ENCODE measurements around the gene CPNE5.
A peak's percentile ranks its signal among the peaks of the same experiment; 100 is the strongest.

Gene CPNE5

GRCh38 chr6:36776167-36776566, 63.1 kb downstream of the CPNE5 start:
- TF ChIP-seq ZFX (IDR thresholded peaks at IDR 0.05) = no peak
- TF ChIP-seq CTCF (conservative IDR thresholded peaks at IDR 0.05) = no peak

GRCh38 chr6:36774331-36774730, 64.9 kb downstream of the CPNE5 start:
- TF ChIP-seq CTCF (conservative IDR thresholded peaks at IDR 0.05) = no peak
- no peak for TF ChIP-seq ZFX (IDR thresholded peaks at IDR 0.05)
- H3K27ac ChIP-seq = no peak overlapping the region

More at GRCh38 chr6:36776167-36776566, 63.1 kb downstream of the CPNE5 start:
- H3K27ac ChIP-seq = no peak overlapping the region

GRCh38 chr6:36772397-36772796, 66.8 kb downstream of the CPNE5 start:
- TF ChIP-seq ZFX (IDR thresholded peaks at IDR 0.05) (no peak), CTCF (conservative IDR thresholded peaks at IDR 0.05) (no peak)
- H3K27ac ChIP-seq = no peak overlapping the region

GRCh38 chr6:36771145-36771544, 68.1 kb downstream of the CPNE5 start:
- H3K27ac ChIP-seq = no peak overlapping the region
- TF ChIP-seq ZFX (IDR thresholded peaks at IDR 0.05) (no peak), CTCF (conservative IDR thresholded peaks at IDR 0.05) (no peak)

GRCh38 chr6:36769676-36770499, 69.4 kb downstream of the CPNE5 start:
- no peak for TF ChIP-seq CTCF (conservative IDR thresholded peaks at IDR 0.05)
- TF ChIP-seq ZFX (IDR thresholded peaks at IDR 0.05) = no peak
- H3K27ac ChIP-seq = no peak overlapping the region

GRCh38 chr6:36769183-36769675, 70.0 kb downstream of the CPNE5 start:
- H3K27ac ChIP-seq = no peak overlapping the region
- no peak for TF ChIP-seq CTCF (conservative IDR thresholded peaks at IDR 0.05)
- TF ChIP-seq ZFX (IDR thresholded peaks at IDR 0.05) = no peak

- no peak overlapping the region for H3K27ac ChIP-seq
- TF ChIP-seq CTCF (conservative IDR thresholded peaks at IDR 0.05) (peak; percentile 58; the same call in 1 of the 2 replicates), ZFX (IDR thresholded peaks at IDR 0.05) (no peak)
These were observed 72.8 kb downstream of the CPNE5 start for GRCh38 chr6:36766399-36766945.
